ENCODE results near the gene OR6K6. TPM values are rescaled to one million over a fixed set of nuclear protein-coding genes. Genes with fewer than 3 reads are reported as not detected.

OR6K6 gene
- total RNA-seq, 1 donor from 2014 or later: not detected

- ATAC-seq (no peak), DNase-seq (ENCODE audit: low spot score) (no peak)
These were observed 46.0 kb downstream of the OR6K6 start for GRCh38 chr1:158800526-158800925.

GRCh38 chr1:158801396-158801795 is 46.9 kb downstream of the OR6K6 start:
- no peak for ATAC-seq
- no peak for DNase-seq (ENCODE audit: low spot score)

- DNase-seq (ENCODE audit: low spot score) (no peak), ATAC-seq (no peak)
These were observed 49.2 kb downstream of the OR6K6 start for GRCh38 chr1:158803678-158804077.

Other genes starting within 250 kb of the OR6K6 start
- not detected for gene OR6Y1, start 200.3 kb upstream of the OR6K6 start, total RNA-seq
- gene OR6P1, start 184.1 kb upstream of the OR6K6 start, total RNA-seq: not detected
- not detected for gene OR10X1, start 174.8 kb upstream of the OR6K6 start, total RNA-seq
- not detected for gene OR10Z1, start 149.5 kb upstream of the OR6K6 start, total RNA-seq
- 0.88 TPM for gene SPTA1, start 68.0 kb upstream of the OR6K6 start, total RNA-seq
- not detected for gene OR6K2, start 54.1 kb upstream of the OR6K6 start, total RNA-seq
- gene OR6K3, start 34.0 kb upstream of the OR6K6 start, total RNA-seq: not detected
- gene OR6N1, start 17.5 kb downstream of the OR6K6 start, total RNA-seq: not detected
- not detected for gene OR6N2, start 26.5 kb downstream of the OR6K6 start, total RNA-seq
- gene MNDA, start 76.6 kb downstream of the OR6K6 start, total RNA-seq: 0.53 TPM
- 0.18 TPM for gene PYHIN1, start 176.8 kb downstream of the OR6K6 start, total RNA-seq

Measured in left lobe of liver (tissue), 2 donors.